ENCODE results near the gene NCAM1. TPM values are rescaled to one million over a fixed set of nuclear protein-coding genes. Genes with fewer than 3 reads are reported as not detected.

NCAM1 gene
- total RNA-seq, 1 experiment from 2014 or later = 12.0 TPM

GRCh38 chr11:113111156-113111555, 149.9 kb downstream of the NCAM1 start:
- no TSS peak for BruUV-seq (replicated peaks)
- CTCF ChIA-PET = no interaction called here
- H3K9me3 ChIP-seq (ENCODE audit: low read depth, low read length, poor library complexity, severe bottlenecking) = no peaks in the 10 kb centered on the region

GRCh38 chr11:113112307-113112706, 151.1 kb downstream of the NCAM1 start:
- TF ChIP-seq EZH2 (IDR thresholded peaks at IDR 0.05; ENCODE audit: borderline replicate concordance, low read depth, low read length, poor library complexity, severe bottlenecking) = no peak
- TF ChIP-seq CTCF (conservative IDR thresholded peaks at IDR 0.05; ENCODE audit: low read depth, low read length) = no peak
- POLR2A ChIA-PET (ENCODE audit: low non-redundant PET) = no interaction called here
- intact Hi-C loops (cut with micrococcal nuclease; ENCODE audit: unreplicated experiment) = loop anchor here (5.0 kb wide), 2 partner anchors 150 to 670 kb away; partner anchors contain the start of gene NCAM1
- Histone ChIP-seq H3K4me1 (ENCODE audit: insufficient read depth, low read length, poor library complexity, severe bottlenecking) (no peaks in the 10 kb centered on the region), H3K27me3 (replicated peaks; ENCODE audit: insufficient read depth, low read depth, low read length, poor library complexity) (no peaks in the 10 kb centered on the region), H3K27ac (ENCODE audit: low read depth, low read length, poor library complexity, severe bottlenecking) (no peak overlapping the region), H3K36me3 (ENCODE audit: insufficient read depth, low read length, poor library complexity, severe bottlenecking) (no peaks in the 10 kb centered on the region), H3K4me3 (ENCODE audit: low read depth, low read length, poor library complexity, severe bottlenecking) (no peak overlapping the region), H3K9me3 (ENCODE audit: low read depth, low read length, poor library complexity, severe bottlenecking) (no peaks in the 10 kb centered on the region)
- BruUV-seq (replicated peaks) = no TSS peak
- no peak for DNase-seq (ENCODE audit: low spot score)
- CTCF ChIA-PET = no interaction called here

More at GRCh38 chr11:113111156-113111555, 149.9 kb downstream of the NCAM1 start:
- intact Hi-C loops (cut with micrococcal nuclease; ENCODE audit: unreplicated experiment) = loop anchor here (5.0 kb wide), 2 partner anchors 149 to 669 kb away; partner anchors contain the start of gene NCAM1
- no peak for DNase-seq (ENCODE audit: low spot score)
- no peak overlapping the region for H3K27ac ChIP-seq (ENCODE audit: low read depth, low read length, poor library complexity, severe bottlenecking)
- POLR2A ChIA-PET (ENCODE audit: low non-redundant PET) = no interaction called here
- H3K36me3 ChIP-seq (ENCODE audit: insufficient read depth, low read length, poor library complexity, severe bottlenecking) = no peaks in the 10 kb centered on the region
- H3K4me3 ChIP-seq (ENCODE audit: low read depth, low read length, poor library complexity, severe bottlenecking) = no peak overlapping the region
- H3K4me1 ChIP-seq (ENCODE audit: insufficient read depth, low read length, poor library complexity, severe bottlenecking) = no peaks in the 10 kb centered on the region
- no peaks in the 10 kb centered on the region for H3K27me3 ChIP-seq (replicated peaks; ENCODE audit: insufficient read depth, low read depth, low read length, poor library complexity)
- no peak for TF ChIP-seq CTCF (conservative IDR thresholded peaks at IDR 0.05; ENCODE audit: low read depth, low read length)
- TF ChIP-seq EZH2 (IDR thresholded peaks at IDR 0.05; ENCODE audit: borderline replicate concordance, low read depth, low read length, poor library complexity, severe bottlenecking) = no peak

GRCh38 chr11:113113801-113114704, 152.8 kb downstream of the NCAM1 start:
- TF ChIP-seq EZH2 (IDR thresholded peaks at IDR 0.05; ENCODE audit: borderline replicate concordance, low read depth, low read length, poor library complexity, severe bottlenecking) = no peak
- peak; percentile 86 for TF ChIP-seq CTCF (conservative IDR thresholded peaks at IDR 0.05; ENCODE audit: low read depth, low read length)
- BruUV-seq (replicated peaks) = no TSS peak
- ChIA-PET CTCF (interaction anchor here (0.8 to 2.7 kb wide), 4 partner anchors 55 to 673 kb away, joined by 3 to 25 read pairs (median 6); no protein-coding TSS in a partner anchor), POLR2A (ENCODE audit: low non-redundant PET) (no interaction called here)
- H3K4me3 ChIP-seq (ENCODE audit: low read depth, low read length, poor library complexity, severe bottlenecking) = no peak overlapping the region
- peak; percentile 77 for DNase-seq (ENCODE audit: low spot score)
- intact Hi-C loops (cut with micrococcal nuclease; ENCODE audit: unreplicated experiment) = loop anchor here (1.0 to 5.0 kb wide), 4 partner anchors 152 to 672 kb away; partner anchors contain the start of gene NCAM1
- no peaks in the 10 kb centered on the region for H3K9me3 ChIP-seq (ENCODE audit: low read depth, low read length, poor library complexity, severe bottlenecking)
- H3K36me3 ChIP-seq (ENCODE audit: insufficient read depth, low read length, poor library complexity, severe bottlenecking) = no peaks in the 10 kb centered on the region
- H3K4me1 ChIP-seq (ENCODE audit: insufficient read depth, low read length, poor library complexity, severe bottlenecking) = no peaks in the 10 kb centered on the region
- no peaks in the 10 kb centered on the region for H3K27me3 ChIP-seq (replicated peaks; ENCODE audit: insufficient read depth, low read depth, low read length, poor library complexity)
- H3K27ac ChIP-seq (ENCODE audit: low read depth, low read length, poor library complexity, severe bottlenecking) = no peak overlapping the region
